Caki2 (cell line): ENCODE measurements around the gene CUBN. TPM values are rescaled to one million over a fixed set of nuclear protein-coding genes. Genes with fewer than 3 reads are reported as not detected.

Experiments used
- DNase-seq: peaks from one replicate; pipeline ENCODE4 v3.0.0-alpha.2; 2015; ENCODE audit warnings: low read depth
- in situ Hi-C: cut with HindIII; loops from 2 replicates; pipeline ENCODE4 v1.10.0; 2016; ENCODE audit warnings: low sequenced_read_pairs, low pct_unique_long_range_greater_than_20kb, mixed read lengths
- total RNA-seq: library from RNA; depleted of rRNA; stranded (reverse); fragments of >200 nt; shearing (Covaris generic); gene quantifications from 2 replicates; pipeline ENCODE4 v1.2.3, GENCODE V29; 2014; ENCODE audit warnings: low replicate concordance

Gene CUBN
- total RNA-seq, 1 experiment from 2014 or later: 0.34 TPM

DNA sequence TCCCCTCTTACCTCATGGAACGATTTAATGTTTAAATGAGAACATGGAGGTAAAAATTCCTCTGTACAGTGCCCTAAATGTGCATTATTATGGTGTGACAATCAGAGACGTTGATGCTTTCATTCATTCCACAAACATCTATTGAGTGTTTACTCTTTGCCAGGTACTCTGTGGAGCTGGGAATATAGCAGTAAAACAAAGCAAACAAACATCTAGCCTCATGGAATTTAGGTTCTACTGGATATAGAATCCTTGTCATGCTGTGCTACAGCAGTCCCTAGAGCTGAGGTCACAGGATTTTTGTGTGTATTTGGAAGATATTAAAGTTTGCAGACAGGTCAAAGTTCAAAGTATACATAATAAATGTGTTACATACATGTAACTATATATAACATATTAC, 140.7 kb downstream of the CUBN start:
- no peak for DNase-seq
- in situ Hi-C loops: no loop called here

GRCh38 chr10:16987976-16988610, 141.5 kb downstream of the CUBN start:
- no peak for DNase-seq
- in situ Hi-C loops: no loop called here

DNA sequence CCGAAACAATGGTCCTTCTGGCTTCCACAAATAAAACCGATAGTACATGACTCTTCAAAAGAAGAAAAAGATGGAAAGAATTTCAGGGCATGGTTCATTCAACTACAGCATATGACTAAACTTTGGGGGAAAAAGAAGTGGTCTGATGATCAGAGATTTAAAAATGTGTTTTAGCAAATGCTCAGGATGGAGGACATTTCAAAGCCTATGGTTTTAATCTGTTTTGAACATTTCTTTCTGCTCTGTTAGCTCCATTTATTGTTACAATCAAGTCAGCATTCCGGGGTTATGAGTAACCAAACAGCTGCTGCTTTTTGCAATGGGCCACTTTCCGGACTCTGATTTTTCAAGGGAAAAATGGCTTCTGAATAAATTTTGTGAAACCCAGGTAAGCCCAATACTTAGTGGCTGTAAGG, 142.4 kb downstream of the CUBN start:
- in situ Hi-C loops: no loop called here
- DNase-seq: peak; percentile 86

- in situ Hi-C loops: no loop called here
Observed at GRCh38 chr10:16986406-16987205, 143.0 kb downstream of the CUBN start.

DNA sequence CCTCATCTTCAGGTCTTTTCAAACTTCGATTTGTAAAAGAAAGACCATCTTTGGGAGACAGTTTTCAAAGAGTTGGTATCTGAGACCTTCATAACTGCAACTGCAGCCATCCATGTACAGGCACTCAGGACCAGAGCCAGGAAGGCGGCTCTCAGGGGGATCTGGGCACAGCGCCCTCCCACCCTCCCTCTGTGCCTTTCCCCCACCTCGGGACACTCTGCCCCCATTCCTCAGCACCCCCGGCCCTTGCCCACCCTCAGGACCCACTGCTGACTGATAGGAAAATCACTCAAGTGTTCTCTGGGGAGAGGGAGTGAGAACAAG, 143.6 kb downstream of the CUBN start:
- in situ Hi-C loops: no loop called here

More at GRCh38 chr10:16986406-16987205, 143.0 kb downstream of the CUBN start:
- peak; percentile 96 for DNase-seq

GRCh38 chr10:16984242-16984641, 145.4 kb downstream of the CUBN start:
- in situ Hi-C loops: no loop called here

More for the DNA sequence above, 143.6 kb downstream of the CUBN start:
- no peak for DNase-seq

DNA sequence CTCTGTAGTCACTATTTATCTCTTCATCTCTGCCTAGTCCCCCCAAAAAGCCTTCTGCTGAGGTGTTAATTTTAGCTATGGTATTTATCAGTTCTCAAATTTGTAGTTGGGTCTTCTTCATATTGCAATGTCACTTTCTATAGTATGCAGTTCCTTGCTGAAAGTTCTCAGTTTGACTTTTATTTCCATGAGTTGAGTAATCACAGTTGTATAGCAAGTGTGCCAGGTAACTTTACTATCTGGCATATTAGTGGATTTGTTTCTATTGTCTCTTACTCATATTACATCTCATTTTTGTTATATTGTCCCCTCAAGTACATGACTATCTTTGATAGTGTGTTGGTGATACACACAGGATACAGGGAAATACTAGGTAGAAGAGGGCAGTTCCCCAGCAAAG, 152.8 kb downstream of the CUBN start:
- DNase-seq: no peak
- in situ Hi-C loops: no loop called here

More at GRCh38 chr10:16984242-16984641, 145.4 kb downstream of the CUBN start:
- DNase-seq: no peak

DNA sequence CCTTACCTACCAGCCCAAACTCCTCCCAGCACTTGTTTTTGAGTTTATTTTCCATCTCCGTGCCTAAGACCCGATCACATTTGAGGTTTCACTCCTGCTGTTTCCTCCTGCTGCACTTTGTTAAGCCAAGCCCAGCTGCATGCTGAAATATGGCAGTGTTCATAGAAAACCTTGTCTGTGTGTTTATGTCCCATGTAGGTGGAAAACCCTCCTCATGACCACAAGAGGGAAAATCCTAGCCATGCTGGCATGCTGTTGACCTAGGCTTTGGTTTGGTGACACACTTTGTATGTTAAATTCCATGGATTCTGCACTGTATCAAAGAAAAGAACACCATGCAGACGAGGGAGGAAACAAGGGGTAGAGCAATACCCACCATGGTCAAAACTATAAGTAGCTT, 154.4 kb downstream of the CUBN start:
- in situ Hi-C loops: no loop called here
- DNase-seq: peak; percentile 18

DNA sequence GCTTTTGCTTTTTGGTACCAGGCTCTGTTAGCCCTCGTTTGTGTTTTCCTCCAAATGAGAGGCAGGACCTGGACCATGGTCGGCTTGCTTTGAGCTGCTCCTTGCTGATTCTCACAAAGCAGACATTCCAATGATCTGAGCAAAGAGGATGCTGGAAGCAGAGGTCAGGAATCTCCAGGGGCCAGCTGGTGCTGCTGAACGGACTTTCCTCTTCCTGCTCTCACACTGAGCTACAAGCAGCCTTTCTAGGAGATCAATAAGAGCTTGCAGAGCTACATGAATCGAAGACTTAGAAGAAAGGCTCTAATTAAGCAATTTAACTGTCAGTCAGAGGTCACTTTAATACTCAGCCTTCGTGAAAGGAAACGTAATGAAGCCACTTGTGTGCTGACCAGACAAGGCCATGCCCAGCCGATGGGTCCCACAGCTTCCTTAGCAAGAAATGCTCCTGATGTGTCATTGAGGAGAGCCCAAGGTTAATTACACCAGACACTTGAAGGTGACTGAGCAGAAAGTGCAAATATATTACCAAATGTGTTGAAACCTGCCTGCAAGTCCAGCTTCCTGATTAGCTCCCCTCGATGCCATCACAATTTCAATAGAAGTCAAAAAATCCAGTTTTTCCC, 161.1 kb downstream of the CUBN start:
- DNase-seq: peak; percentile 60
- in situ Hi-C loops: no loop called here

DNA sequence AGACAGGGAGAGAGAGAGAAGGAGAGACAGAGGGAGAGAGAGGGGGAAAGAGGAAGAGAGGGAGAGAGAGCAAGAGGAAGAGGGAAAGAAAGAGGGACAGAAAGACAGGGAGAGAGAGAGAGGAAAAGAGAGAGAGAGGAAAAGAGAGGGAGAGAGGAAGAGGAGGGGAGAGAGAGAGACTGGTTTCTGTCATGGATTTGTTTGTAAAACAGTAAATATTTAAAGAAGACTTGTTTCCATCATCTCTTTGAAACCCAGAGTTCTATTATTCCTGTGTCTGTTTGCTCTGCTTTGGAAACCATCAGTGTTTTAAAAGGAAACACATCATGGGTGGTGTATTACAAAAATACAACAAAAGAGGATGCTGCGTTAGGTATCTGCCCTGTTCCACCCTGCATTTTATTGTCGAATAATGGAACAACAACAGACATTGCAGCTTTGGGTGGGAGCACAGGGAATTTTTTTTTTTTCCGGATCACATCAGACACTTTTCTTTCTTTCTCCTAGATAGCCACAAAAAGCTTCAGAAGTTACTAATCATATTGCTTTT, 161.7 kb downstream of the CUBN start:
- in situ Hi-C loops: no loop called here
- DNase-seq: no peak

GRCh38 chr10:16966991-16967865, 162.4 kb downstream of the CUBN start:
- in situ Hi-C loops: no loop called here
- peak; percentile 56 for DNase-seq

- DNase-seq: peak; percentile 95
- in situ Hi-C loops: no loop called here
Observed at GRCh38 chr10:16965740-16966447, 163.7 kb downstream of the CUBN start.

- DNase-seq: no peak
- in situ Hi-C loops: no loop called here
Observed at GRCh38 chr10:16965344-16965616, 164.3 kb downstream of the CUBN start.

DNA sequence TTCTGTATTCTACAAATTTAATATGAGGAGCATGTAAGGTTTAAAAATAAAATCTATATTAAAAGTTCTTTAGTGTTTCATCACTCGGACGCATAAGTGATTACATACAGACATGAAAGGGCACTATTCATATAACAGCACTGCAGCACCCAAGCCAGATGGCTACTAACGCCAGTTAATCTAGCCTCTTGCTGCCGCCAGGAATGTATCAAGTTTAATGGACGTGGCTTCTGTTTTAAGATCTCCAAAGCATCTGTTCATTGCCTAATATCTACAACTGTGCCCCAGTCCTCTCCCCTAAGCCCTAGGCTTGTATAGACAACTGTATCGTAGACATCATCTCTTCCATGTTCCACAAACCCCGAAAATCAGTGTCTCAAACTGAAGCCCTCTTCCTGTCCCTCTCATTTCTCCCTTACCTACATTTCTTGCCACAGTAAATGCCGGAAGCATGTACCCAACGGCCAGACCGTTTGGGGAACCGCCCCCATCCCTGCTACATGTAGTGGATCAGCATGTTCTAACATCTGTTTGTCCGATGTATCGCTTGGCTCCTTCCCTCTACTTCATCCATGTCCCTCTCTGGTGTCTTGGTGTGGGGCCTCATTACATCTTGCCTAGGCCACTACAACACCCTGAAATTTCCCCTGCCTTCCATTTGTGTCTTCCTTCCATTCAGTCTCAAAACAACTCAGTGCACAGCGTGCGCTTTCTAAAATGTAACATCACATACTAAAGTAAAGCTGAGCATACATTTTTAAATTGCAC, 164.9 kb downstream of the CUBN start:
- in situ Hi-C loops: no loop called here
- no peak for DNase-seq

DNA sequence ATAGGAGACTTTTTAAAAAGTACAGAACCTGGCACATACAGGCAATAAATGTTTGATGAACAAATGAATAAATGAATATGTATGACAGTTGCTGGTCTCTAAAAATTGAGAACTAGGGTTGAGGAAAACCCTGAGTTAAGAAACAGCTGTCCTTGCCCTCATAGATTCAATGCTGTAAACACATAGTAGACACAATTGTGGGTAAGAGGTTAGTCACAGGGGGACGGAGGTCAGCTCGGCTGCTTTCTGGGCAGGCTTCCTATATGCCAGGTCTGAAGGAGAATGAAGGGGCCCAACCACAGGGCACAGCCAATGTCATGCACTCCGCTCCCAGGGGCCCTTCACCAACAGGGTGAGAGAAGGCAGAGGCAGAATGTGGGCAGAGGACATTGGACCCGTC, 169.1 kb downstream of the CUBN start:
- no peak for DNase-seq
- in situ Hi-C loops: no loop called here

DNA sequence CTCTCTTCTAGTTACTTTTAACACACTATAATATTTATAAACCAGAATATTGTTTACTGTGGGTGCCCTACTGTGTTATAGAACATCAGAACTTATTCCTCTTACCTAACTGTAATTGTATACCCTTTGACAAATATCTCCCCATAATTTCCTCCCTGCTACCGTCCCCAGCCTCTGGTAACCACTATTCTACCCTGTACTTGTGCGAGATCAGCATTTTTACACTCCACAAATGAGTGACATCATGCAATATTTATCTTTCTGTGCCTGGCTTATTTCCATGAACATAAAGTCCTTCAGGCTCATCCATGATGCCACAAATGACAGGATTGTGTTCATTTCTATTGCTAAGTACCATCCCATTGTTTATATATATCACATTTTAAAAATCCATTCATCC, 172.6 kb downstream of the CUBN start:
- no peak for DNase-seq
- in situ Hi-C loops: no loop called here

GRCh38 chr10:16954280-16955030, 175.2 kb downstream of the CUBN start:
- in situ Hi-C loops: no loop called here
- DNase-seq: no peak
